Endothelial cell of umbilical vein (primary cell): ENCODE measurements around the gene ALG12. TPM values are rescaled to one million over a fixed set of nuclear protein-coding genes. Genes with fewer than 3 reads are reported as not detected.

ENCODE experiments used
- BruUV-seq: library from RNA; stranded (reverse); fragments of 400-500 nt; replicated peaks from 2 replicates; lab custom pipeline; 2021; lab: Mats Ljungman, UMichigan
- CTCF ChIA-PET: fragments of 300-600, 350-600 bp; sonication (Branson Sonifier 250); formaldehyde crosslinking; loops from one replicate; lab custom pipeline; 2021; ENCODE audit warnings: antibody characterized with exemption, inconsistent platforms; lab: Charles Lee
- POLR2A ChIA-PET: fragments of 300-600, 350-600 bp; sonication (Branson Sonifier 250); formaldehyde crosslinking; loops from one replicate; lab custom pipeline; 2021; ENCODE audit warnings: antibody characterized with exemption, inconsistent platforms; lab: Charles Lee
- DNase-seq: peaks from one replicate; pipeline ENCODE4 v3.0.0-alpha.2; 2011; ENCODE audit warnings: low read depth, low spot score
- FAIRE-seq: peaks from 2 replicates; lab custom pipeline; 2011; peaks lifted over from hg19 to GRCh38; lab: Jason Lieb, UNC
- H2AFZ ChIP-seq: 2 replicates; pipeline ENCODE4 v1.6.0; 2012; ENCODE audit warnings: low read depth, low read length, control low read depth, inconsistent platforms
- H3K27ac ChIP-seq: 2 replicates; pipeline ENCODE4 v1.5.1; 2011; ENCODE audit warnings: low read depth, mild to moderate bottlenecking, control low read depth, low read length, moderate library complexity; ENCODE audit not compliant: insufficient read depth
- H3K27me3 ChIP-seq, 2 experiments: 2 replicates each; pipeline versions ENCODE4 v1.6.0 to v1.6.1; 2011; ENCODE audit warnings: low read length in 2 of 2, mixed read lengths in 1 of 2; ENCODE audit not compliant: control insufficient read depth in 2 of 2, insufficient read depth in 2 of 2
- H3K36me3 ChIP-seq, 2 experiments: 2 replicates in 1 of 2; 3 replicates in 1 of 2; pipeline ENCODE4 v1.5.1; 2011; ENCODE audit warnings: low read length in 2 of 2, mild to moderate bottlenecking in 1 of 2, moderate library complexity in 1 of 2; ENCODE audit not compliant: control insufficient read depth in 2 of 2, insufficient read depth in 2 of 2; ENCODE audit errors: extremely low read depth in 1 of 2
- H3K4me1 ChIP-seq: 3 replicates; pipeline ENCODE4 v1.5.1; 2011; ENCODE audit warnings: mild to moderate bottlenecking, low read length; ENCODE audit not compliant: control insufficient read depth, insufficient read depth; ENCODE audit errors: extremely low read depth
- H3K4me2 ChIP-seq: 2 replicates; pipeline ENCODE4 v1.6.1; 2011; ENCODE audit warnings: low read length, control low read depth, mixed read lengths; ENCODE audit not compliant: insufficient read depth
- H3K4me3 ChIP-seq, 3 experiments: fragments of 200-600 bp in 1 of 3; sonication (generic), shearing (Covaris generic) in 1 of 3; replicated peaks in 1 of 3; 2 replicates each; pipeline ENCODE4 v1.5.1; 2011 to 2016; ENCODE audit warnings: control low read depth in 3 of 3, low read length in 3 of 3, mild to moderate bottlenecking in 2 of 3, inconsistent platforms in 1 of 3, low read depth in 1 of 3, moderate library complexity in 1 of 3; ENCODE audit not compliant: insufficient read depth in 1 of 3
- H3K79me2 ChIP-seq: 2 replicates; pipeline ENCODE4 v1.6.0; 2012; ENCODE audit warnings: low read length, inconsistent platforms; ENCODE audit not compliant: control insufficient read depth, insufficient read depth
- H3K9ac ChIP-seq: replicated peaks from 2 replicates; pipeline ENCODE3; 2011; ENCODE audit warnings: low read length, control low read depth; ENCODE audit not compliant: insufficient read depth; ENCODE audit errors: extremely low read depth
- H3K9me1 ChIP-seq: replicated peaks from 3 replicates; pipeline ENCODE4 v1.6.0; 2011; ENCODE audit warnings: mild to moderate bottlenecking, low read length; ENCODE audit not compliant: control insufficient read depth, insufficient read depth; ENCODE audit errors: extremely low read depth
- H3K9me3 ChIP-seq: replicated peaks from 2 replicates; pipeline ENCODE4 v1.5.1; 2012; ENCODE audit warnings: low read length, inconsistent platforms; ENCODE audit not compliant: control insufficient read depth, insufficient read depth
- H4K20me1 ChIP-seq: replicated peaks from 2 replicates; pipeline ENCODE3; 2011; ENCODE audit warnings: mild to moderate bottlenecking, low read length; ENCODE audit not compliant: control insufficient read depth, insufficient read depth; ENCODE audit errors: extremely low read depth
- EZH2 ChIP-seq: IDR thresholded peaks from 2 replicates; pipeline ENCODE4 v1.6.1; 2012; ENCODE audit warnings: borderline replicate concordance, low read depth, mild to moderate bottlenecking, moderate library complexity, low read length, inconsistent platforms; ENCODE audit not compliant: severe bottlenecking
- FOS ChIP-seq: IDR thresholded peaks from 2 replicates; pipeline ENCODE4 v1.6.1; 2011; ENCODE audit warnings: mild to moderate bottlenecking, low read length, moderate library complexity, borderline replicate concordance; ENCODE audit not compliant: insufficient read depth
- GATA2 ChIP-seq: IDR thresholded peaks from 2 replicates; pipeline ENCODE4 v1.7.0; 2011; ENCODE audit warnings: low read depth, mild to moderate bottlenecking, moderate library complexity, mixed read lengths, low read length; ENCODE audit not compliant: insufficient read length, insufficient read depth
- JUN ChIP-seq: IDR thresholded peaks from 2 replicates; pipeline ENCODE4 v1.6.1; 2011; ENCODE audit warnings: borderline replicate concordance, low read depth; ENCODE audit not compliant: insufficient read length, insufficient read depth
- MYC ChIP-seq: IDR thresholded peaks from one replicate; pipeline ENCODE4 v1.6.1; 2011; ENCODE audit warnings: mild to moderate bottlenecking, low read depth, low read length
- POLR2A ChIP-seq: IDR thresholded peaks from 2 replicates; pipeline ENCODE4 v1.6.1; 2012; ENCODE audit warnings: low read depth, mild to moderate bottlenecking, control low read depth, low read length
- POLR2AphosphoS5 ChIP-seq: IDR thresholded peaks from 2 replicates; pipeline ENCODE4 v1.6.1; 2012; ENCODE audit warnings: low read depth, mild to moderate bottlenecking, control low read depth, low read length, moderate library complexity; ENCODE audit not compliant: insufficient read depth
- dilution Hi-C: fragments of 300-500 bp; cut with MboI; formaldehyde crosslinking; loops from one replicate; pipeline ENCODE4 v1.15.0; 2019; ENCODE audit warnings: low sequenced_read_pairs; ENCODE audit not compliant: extremely low pct_ligation_motif_present
- intact Hi-C: fragments of 100-400 bp; cut with micrococcal nuclease; formaldehyde crosslinking; loops from one replicate; pipeline ENCODE4 v1.10.0; 2022
- polyA plus RNA-seq, 4 experiments: library from polyadenylated mRNA; depleted of rRNA in 3 of 4; stranded (reverse) in 3 of 4; unstranded in 1 of 4; fragments of >200 nt; gene quantifications; 2 replicates each; pipeline versions ENCODE4 v1.2.1 to v1.2.3, GENCODE V29; 2011 to 2012; ENCODE audit warnings: missing spikeins in 1 of 4
- total RNA-seq: library from RNA; stranded (reverse); gene quantifications from 2 replicates; pipeline ENCODE4 v1.2.3, GENCODE V29; 2021
- TF ChIP-seq, protein P1 (sequence below), 2 donors: IDR thresholded peaks; 1 replicate in 1 of 2; 2 replicates in 1 of 2; pipeline ENCODE4 v1.5.1; 2011; ENCODE audit warnings: low read length in 2 of 2, mild to moderate bottlenecking in 2 of 2, moderate library complexity in 2 of 2, control low read depth in 1 of 2, inconsistent platforms in 1 of 2, low read depth in 1 of 2; ENCODE audit not compliant: insufficient read depth in 1 of 2; ENCODE audit errors: extremely low read depth in 1 of 2
- TF ChIP-seq, protein P2 (sequence below): IDR thresholded peaks from 2 replicates; pipeline ENCODE4 v1.6.1; 2011; ENCODE audit not compliant: insufficient read depth, insufficient read length

The ALG12 gene
- total and polyA plus RNA-seq, 2 donors (not counting 3 experiments of a cell fraction or from before 2014, with no cell fraction given): 14.6 to 18.0 TPM

DNA sequence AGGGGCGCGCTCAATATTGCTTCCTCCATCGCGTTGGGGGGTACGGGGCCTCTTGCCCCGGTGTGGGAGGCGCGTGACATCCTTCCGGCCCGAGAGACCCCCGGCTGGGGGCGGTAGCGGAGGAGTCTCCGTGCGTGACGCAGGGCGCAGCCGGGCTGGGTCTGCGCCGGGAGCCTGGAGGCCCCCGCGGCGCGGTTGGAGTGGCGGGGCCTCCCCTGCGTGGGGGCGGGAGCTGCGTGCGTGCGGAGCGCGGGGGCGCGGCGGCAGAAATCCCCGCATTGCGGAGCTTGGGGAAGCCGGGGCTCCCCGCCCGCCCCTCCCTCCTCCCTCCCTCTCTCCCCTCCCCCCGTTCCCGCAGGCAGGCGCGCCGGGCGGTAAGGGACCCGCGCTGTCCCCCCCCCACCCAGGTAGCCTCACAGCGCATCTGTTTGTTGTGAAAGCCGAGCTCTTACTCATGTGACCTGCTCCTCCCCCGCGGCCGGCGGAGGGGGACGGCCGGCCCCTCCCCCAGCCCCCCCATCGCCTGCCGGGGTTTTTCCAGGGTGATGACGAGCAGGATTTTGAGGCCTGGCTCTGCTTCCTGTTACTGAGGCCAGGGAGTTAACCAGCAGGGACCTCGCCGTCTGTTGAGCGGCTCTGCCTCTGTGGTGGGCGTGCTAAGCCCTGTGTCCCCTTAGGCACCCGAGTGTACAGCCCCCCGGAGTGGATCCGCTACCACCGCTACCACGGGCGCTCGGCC is 43.9 kb upstream of the ALG12 start:
- DNase-seq: peak; percentile 96
- Histone ChIP-seq H3K27ac (peak overlapping the region; percentile 92), H3K79me2 (peaks cover 47% of the 10 kb centered on the region), H3K4me2 (peak overlapping the region; percentile 64), H3K9ac (peak overlapping the region; percentile 94), H3K4me1 (peaks cover 27% of the 10 kb centered on the region), H4K20me1 (no peaks in the 10 kb centered on the region), H2AFZ (no peak overlapping the region), H3K9me3 (no peaks in the 10 kb centered on the region), H3K9me1 (no peaks in the 10 kb centered on the region), H3K27me3 (no peaks in the 10 kb centered on the region), H3K36me3 (peaks cover 19 to 34% of the 10 kb centered on the region in 2 experiments), H3K4me3 (peak overlapping the region; percentile 59 to 80 (median 64))
- BruUV-seq: no TSS peak
- FAIRE-seq: peak; percentile 82
- TF ChIP-seq FOS (no peak), POLR2A (peak; percentile 63), POLR2AphosphoS5 (peak; percentile 15)
- ChIA-PET CTCF (interaction anchor here (0.6 to 3.7 kb wide), 12 partner anchors 9 to 150 kb away, joined by 3 to 32 read pairs (median 4); no protein-coding TSS in a partner anchor), POLR2A (interaction anchor here (0.7 to 1.7 kb wide), 7 partner anchors 9 to 158 kb away, joined by 3 to 10 read pairs (median 4); no protein-coding TSS in a partner anchor)
- dilution Hi-C loops: no loop called here
- intact Hi-C loops: loop anchor here (1.0 kb wide), 1 partner anchor 31 kb away; no protein-coding TSS in a partner anchor

- TF ChIP-seq JUN (no peak), FOS (no peak), MYC (no peak), EZH2 (no peak), POLR2A (no peak), POLR2AphosphoS5 (no peak), GATA2 (no peak)
- TF ChIP-seq, protein P1, sequence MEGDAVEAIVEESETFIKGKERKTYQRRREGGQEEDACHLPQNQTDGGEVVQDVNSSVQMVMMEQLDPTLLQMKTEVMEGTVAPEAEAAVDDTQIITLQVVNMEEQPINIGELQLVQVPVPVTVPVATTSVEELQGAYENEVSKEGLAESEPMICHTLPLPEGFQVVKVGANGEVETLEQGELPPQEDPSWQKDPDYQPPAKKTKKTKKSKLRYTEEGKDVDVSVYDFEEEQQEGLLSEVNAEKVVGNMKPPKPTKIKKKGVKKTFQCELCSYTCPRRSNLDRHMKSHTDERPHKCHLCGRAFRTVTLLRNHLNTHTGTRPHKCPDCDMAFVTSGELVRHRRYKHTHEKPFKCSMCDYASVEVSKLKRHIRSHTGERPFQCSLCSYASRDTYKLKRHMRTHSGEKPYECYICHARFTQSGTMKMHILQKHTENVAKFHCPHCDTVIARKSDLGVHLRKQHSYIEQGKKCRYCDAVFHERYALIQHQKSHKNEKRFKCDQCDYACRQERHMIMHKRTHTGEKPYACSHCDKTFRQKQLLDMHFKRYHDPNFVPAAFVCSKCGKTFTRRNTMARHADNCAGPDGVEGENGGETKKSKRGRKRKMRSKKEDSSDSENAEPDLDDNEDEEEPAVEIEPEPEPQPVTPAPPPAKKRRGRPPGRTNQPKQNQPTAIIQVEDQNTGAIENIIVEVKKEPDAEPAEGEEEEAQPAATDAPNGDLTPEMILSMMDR (IDR thresholded peaks at IDR 0.05; ENCODE audit: extremely low read depth in 1 of 2, insufficient read depth in 1 of 2, low read depth in 1 of 2, low read length in 2 of 2): no peak
- TF ChIP-seq, protein P2, sequence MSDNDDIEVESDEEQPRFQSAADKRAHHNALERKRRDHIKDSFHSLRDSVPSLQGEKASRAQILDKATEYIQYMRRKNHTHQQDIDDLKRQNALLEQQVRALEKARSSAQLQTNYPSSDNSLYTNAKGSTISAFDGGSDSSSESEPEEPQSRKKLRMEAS: no peak
- no peak for FAIRE-seq
- POLR2A ChIA-PET: interaction anchor here (1.7 to 1.8 kb wide), 3 partner anchors 10 to 31 kb away, joined by 8 to 14 read pairs (median 10); no protein-coding TSS in a partner anchor
These were observed 43.4 kb upstream of the ALG12 start for GRCh38 chr22:49961601-49962011.

More at GRCh38 chr22:49961601-49962011, 43.4 kb upstream of the ALG12 start:
- H3K9ac ChIP-seq: peak overlapping the region; percentile 84
- no peaks in the 10 kb centered on the region for H3K27me3 ChIP-seq
- peak; percentile 45 for DNase-seq
- BruUV-seq: no TSS peak
- peak overlapping the region; percentile 52 to 80 (median 59) for H3K4me3 ChIP-seq
- dilution Hi-C loops (no loop called here), intact Hi-C loops (loop anchor here (1.0 kb wide), 1 partner anchor 30 kb away; no protein-coding TSS in a partner anchor)
- H3K4me1 ChIP-seq: peaks cover 27% of the 10 kb centered on the region
- H3K79me2 ChIP-seq: peaks cover 47% of the 10 kb centered on the region
- no peak overlapping the region for H2AFZ ChIP-seq
- CTCF ChIA-PET: interaction anchor here (0.7 to 3.7 kb wide), 11 partner anchors 9 to 69 kb away, joined by 3 to 32 read pairs (median 4); no protein-coding TSS in a partner anchor
- peak overlapping the region; percentile 27 for H3K27ac ChIP-seq
- no peaks in the 10 kb centered on the region for H4K20me1 ChIP-seq
- peaks cover 19 to 34% of the 10 kb centered on the region in 2 experiments for H3K36me3 ChIP-seq
- no peaks in the 10 kb centered on the region for H3K9me3 ChIP-seq
- H3K4me2 ChIP-seq: no peak overlapping the region
- no peaks in the 10 kb centered on the region for H3K9me1 ChIP-seq
